ENCODE data around the gene INO80C.

Gene INO80C

GRCh38 chr18:35513181-35513936, 15.6 kb upstream of the INO80C start:
- ATAC-seq (ENCODE audit: insufficient read depth, low read depth) (no peak), DNase-seq (no peak)
- TF ChIP-seq EZH2 (IDR thresholded peaks at IDR 0.05; ENCODE audit: borderline replicate concordance, low read depth, low read length, severe bottlenecking) (no peak), CTCF (IDR thresholded peaks at IDR 0.05; ENCODE audit: borderline replicate concordance, extremely low read depth, low read length, poor library complexity, severe bottlenecking) (no peak)
- H3K36me3 ChIP-seq (ENCODE audit: insufficient read depth, low read length): no peaks in the 10 kb centered on the region
- H4K20me1 ChIP-seq (ENCODE audit: insufficient read depth, low read length): no peaks in the 10 kb centered on the region
- no peak overlapping the region for H3K4me2 ChIP-seq (ENCODE audit: insufficient read depth, low read length)
- no peak overlapping the region for H3K9ac ChIP-seq (ENCODE audit: low read depth, low read length)
- no peak overlapping the region for H3K4me3 ChIP-seq (ENCODE audit: low read depth in 1 of 2, low read length in 2 of 2)
- H3K9me3 ChIP-seq (ENCODE audit: insufficient read depth, low read length, severe bottlenecking): no peaks in the 10 kb centered on the region
- H2AFZ ChIP-seq (ENCODE audit: low read depth, low read length): no peak overlapping the region
- H3K27ac ChIP-seq (ENCODE audit: low read length): no peak overlapping the region
- no peaks in the 10 kb centered on the region for H3K79me2 ChIP-seq (ENCODE audit: insufficient read depth, low read length)
- H3K27me3 ChIP-seq (ENCODE audit: insufficient read depth, low read length, poor library complexity): peaks cover 4% of the 10 kb centered on the region
- no peaks in the 10 kb centered on the region for H3K4me1 ChIP-seq (ENCODE audit: insufficient read depth, low read length)

GRCh38 chr18:35512761-35513160, 15.0 kb upstream of the INO80C start:
- no peak for TF ChIP-seq EZH2 (IDR thresholded peaks at IDR 0.05; ENCODE audit: borderline replicate concordance, low read depth, low read length, severe bottlenecking)
- Histone ChIP-seq H3K9ac (ENCODE audit: low read depth, low read length) (no peak overlapping the region), H3K9me3 (ENCODE audit: insufficient read depth, low read length, severe bottlenecking) (no peaks in the 10 kb centered on the region), H3K36me3 (ENCODE audit: insufficient read depth, low read length) (no peaks in the 10 kb centered on the region), H3K4me2 (ENCODE audit: insufficient read depth, low read length) (no peak overlapping the region), H4K20me1 (ENCODE audit: insufficient read depth, low read length) (no peaks in the 10 kb centered on the region), H3K4me1 (ENCODE audit: insufficient read depth, low read length) (no peaks in the 10 kb centered on the region), H3K27me3 (ENCODE audit: insufficient read depth, low read length, poor library complexity) (peaks cover 7% of the 10 kb centered on the region), H3K79me2 (ENCODE audit: insufficient read depth, low read length) (no peaks in the 10 kb centered on the region), H2AFZ (ENCODE audit: low read depth, low read length) (no peak overlapping the region), H3K4me3 (ENCODE audit: low read depth in 1 of 2, low read length in 2 of 2) (no peak overlapping the region), H3K27ac (ENCODE audit: low read length) (no peak overlapping the region)
- ATAC-seq (ENCODE audit: insufficient read depth, low read depth) (no peak), DNase-seq (no peak)

- no peak for ATAC-seq (ENCODE audit: insufficient read depth, low read depth)
These were observed 14.1 kb upstream of the INO80C start for GRCh38 chr18:35511833-35512232.

More at GRCh38 chr18:35511833-35512232, 14.1 kb upstream of the INO80C start:
- no peak for TF ChIP-seq CTCF (IDR thresholded peaks at IDR 0.05; ENCODE audit: borderline replicate concordance, extremely low read depth, low read length, poor library complexity, severe bottlenecking)
- TF ChIP-seq EZH2 (IDR thresholded peaks at IDR 0.05; ENCODE audit: borderline replicate concordance, low read depth, low read length, severe bottlenecking): no peak
- no peaks in the 10 kb centered on the region for H3K4me1 ChIP-seq (ENCODE audit: insufficient read depth, low read length)
- H3K36me3 ChIP-seq (ENCODE audit: insufficient read depth, low read length): no peaks in the 10 kb centered on the region
- no peak overlapping the region for H3K4me3 ChIP-seq (ENCODE audit: low read depth in 1 of 2, low read length in 2 of 2)
- H4K20me1 ChIP-seq (ENCODE audit: insufficient read depth, low read length): no peaks in the 10 kb centered on the region
- no peak overlapping the region for H3K9ac ChIP-seq (ENCODE audit: low read depth, low read length)
- DNase-seq: no peak
- H3K27me3 ChIP-seq (ENCODE audit: insufficient read depth, low read length, poor library complexity): peaks cover 7% of the 10 kb centered on the region
- no peak overlapping the region for H2AFZ ChIP-seq (ENCODE audit: low read depth, low read length)
- H3K27ac ChIP-seq (ENCODE audit: low read length): no peak overlapping the region
- H3K79me2 ChIP-seq (ENCODE audit: insufficient read depth, low read length): no peaks in the 10 kb centered on the region
- no peaks in the 10 kb centered on the region for H3K9me3 ChIP-seq (ENCODE audit: insufficient read depth, low read length, severe bottlenecking)
- H3K4me2 ChIP-seq (ENCODE audit: insufficient read depth, low read length): no peak overlapping the region

Data from DND-41 (cell line).